HepG2 (cell line): ENCODE data around the gene TMC4. TPM values are rescaled to one million over a fixed set of nuclear protein-coding genes. Genes with fewer than 3 reads are reported as not detected.

Experiments used
- ATAC-seq: fragments of 200-7000 bp; cut with Tn5 transposase; 3 replicates; pipeline ENCODE4 v1.9.1; 2020; ENCODE audit warnings: mild to moderate bottlenecking, moderate library complexity
- BruUV-seq: library from RNA; stranded (reverse); fragments of 400-500 nt; replicated peaks from 2 replicates; lab custom pipeline; 2021; lab: Mats Ljungman, UMichigan
- CTCF ChIA-PET: fragments of 300-600 bp; formaldehyde crosslinking; extraction: SDS; loops from one replicate; lab custom pipeline; 2021; ENCODE audit warnings: low total read pairs, inconsistent platforms, low intra/inter-chr PET ratio; lab: Yijun Ruan, JAX
- POLR2A ChIA-PET: fragments of 350-600 bp; sonication (Branson Sonifier 250); formaldehyde crosslinking; loops from one replicate; lab custom pipeline; 2020; ENCODE audit warnings: antibody characterized with exemption, inconsistent platforms; lab: Yijun Ruan, JAX
- DNase-seq: peaks from one replicate; pipeline ENCODE4 v3.0.0-alpha.2; 2015; ENCODE audit warnings: low spot score
- FAIRE-seq: peaks from 3 replicates; lab custom pipeline; 2011; peaks lifted over from hg19 to GRCh38; lab: Jason Lieb, UNC
- H2AFZ ChIP-seq: one replicate; pipeline ENCODE4 v1.6.1; 2011; ENCODE audit warnings: low read length, inconsistent platforms
- H3K27ac ChIP-seq: fragments of 300-600 bp; 3 replicates; pipeline ENCODE4 v1.8.0; 2011; ENCODE audit warnings: mixed run types, mild to moderate bottlenecking, mixed read lengths, low read length, inconsistent platforms; ENCODE audit not compliant: insufficient read depth; ENCODE audit errors: extremely low read length
- H3K27me3 ChIP-seq, 2 experiments: fragments of 200-600 bp in 1 of 2; 2 replicates in 1 of 2; 3 replicates in 1 of 2; pipeline versions ENCODE4 v1.6.0 to v1.8.0; 2011; ENCODE audit warnings: low read length in 2 of 2, mild to moderate bottlenecking in 2 of 2, moderate library complexity in 2 of 2, inconsistent platforms in 1 of 2; ENCODE audit not compliant: insufficient read depth in 2 of 2, control insufficient read depth in 1 of 2
- H3K36me3 ChIP-seq, 2 experiments: fragments of 200-600 bp in 1 of 2; replicated peaks in 1 of 2; 2 replicates in 1 of 2; 3 replicates in 1 of 2; pipeline versions ENCODE4 v1.5.1 to v1.8.0; 2011; ENCODE audit warnings: low read length in 2 of 2, inconsistent platforms in 1 of 2; ENCODE audit not compliant: insufficient read depth in 2 of 2, control insufficient read depth in 1 of 2
- H3K4me1 ChIP-seq: 2 replicates; pipeline ENCODE4 v1.5.1; 2012; ENCODE audit warnings: low read length, inconsistent platforms; ENCODE audit not compliant: insufficient read depth
- H3K4me2 ChIP-seq: 2 replicates; pipeline ENCODE4 v1.6.0; 2011; ENCODE audit warnings: low read depth, low read length, inconsistent platforms
- H3K4me3 ChIP-seq, 3 experiments: fragments of 200-600 bp in 1 of 3; sonication (generic), shearing (Covaris generic) in 1 of 3; replicated peaks in 1 of 3; 2 replicates each; pipeline ENCODE4 v1.5.1; 2011 to 2016; ENCODE audit warnings: low read length in 3 of 3, inconsistent platforms in 2 of 3, low read depth in 2 of 3, mild to moderate bottlenecking in 2 of 3, control low read depth in 1 of 3, mixed read lengths in 1 of 3; ENCODE audit not compliant: insufficient read depth in 1 of 3
- H3K79me2 ChIP-seq: one replicate; pipeline ENCODE4 v1.6.1; 2011; ENCODE audit warnings: low read length, inconsistent platforms; ENCODE audit not compliant: insufficient read depth
- H3K9ac ChIP-seq: 2 replicates; pipeline ENCODE4 v1.6.0; 2011; ENCODE audit warnings: mild to moderate bottlenecking, low read depth, low read length, inconsistent platforms; ENCODE audit not compliant: insufficient read depth
- H3K9me3 ChIP-seq: 2 replicates; pipeline ENCODE4 v1.5.1; 2012; ENCODE audit warnings: mild to moderate bottlenecking, low read length
- H4K20me1 ChIP-seq: 2 replicates; pipeline ENCODE4 v1.6.0; 2011; ENCODE audit warnings: inconsistent platforms, mild to moderate bottlenecking, low read length, moderate library complexity; ENCODE audit not compliant: insufficient read depth
- ARNT2 ChIP-seq: sonication (generic); formaldehyde crosslinking; IDR thresholded peaks from 2 replicates; pipeline ENCODE4 v1.8.0; 2022; ENCODE audit warnings: mild to moderate bottlenecking, low read depth, missing genetic modification reagents, moderate library complexity
- KIAA2018 ChIP-seq: sonication (generic); formaldehyde crosslinking; IDR thresholded peaks from 2 replicates; pipeline ENCODE4 v1.5.0; 2020; ENCODE audit warnings: mild to moderate bottlenecking, missing genetic modification reagents, borderline replicate concordance
- KLF6 ChIP-seq: IDR thresholded peaks from 2 replicates; pipeline ENCODE4 v1.8.0; 2016; ENCODE audit warnings: missing biosample characterization, missing genetic modification reagents
- MAFG ChIP-seq: sonication (generic); formaldehyde crosslinking; IDR thresholded peaks from 2 replicates; pipeline ENCODE4 v1.5.1; 2020; ENCODE audit warnings: mild to moderate bottlenecking, missing genetic modification reagents
- NAIF1 ChIP-seq: sonication (generic); formaldehyde crosslinking; IDR thresholded peaks from 2 replicates; pipeline ENCODE4 v1.5.0; 2020; ENCODE audit warnings: mild to moderate bottlenecking, missing genetic modification reagents, borderline replicate concordance
- NRL ChIP-seq: sonication (generic); formaldehyde crosslinking; IDR thresholded peaks from 2 replicates; pipeline ENCODE4 v1.5.0; 2020; ENCODE audit warnings: missing genetic modification reagents, mild to moderate bottlenecking, moderate library complexity, borderline replicate concordance
- RBFOX2 ChIP-seq: fragments of 200-400 bp; formaldehyde crosslinking; IDR thresholded peaks from 2 replicates; pipeline ENCODE4 v1.6.1; 2017; ENCODE audit warnings: low read depth, mild to moderate bottlenecking, low read length
- SMARCC2 ChIP-seq: fragments of 450-650 bp; IDR thresholded peaks from 2 replicates; pipeline ENCODE4 v1.6.1; 2017; ENCODE audit warnings: antibody characterized with exemption, mild to moderate bottlenecking
- TAF1 ChIP-seq: sonication (generic); formaldehyde crosslinking; IDR thresholded peaks from 2 replicates; pipeline ENCODE4 v1.4.0; 2020; ENCODE audit warnings: missing genetic modification reagents
- TFDP2 ChIP-seq: sonication (generic); formaldehyde crosslinking; IDR thresholded peaks from 2 replicates; pipeline ENCODE4 v1.4.0; 2020; ENCODE audit warnings: missing genetic modification reagents
- ZC3H13 ChIP-seq: sonication (generic); formaldehyde crosslinking; IDR thresholded peaks from 2 replicates; pipeline ENCODE4 v1.8.1; 2023; ENCODE audit warnings: mild to moderate bottlenecking, missing genetic modification reagents, moderate library complexity
- ZNF10 ChIP-seq: sonication (generic); formaldehyde crosslinking; IDR thresholded peaks from 2 replicates; pipeline ENCODE4 v1.4.0; 2020; ENCODE audit warnings: mild to moderate bottlenecking, low read depth, missing genetic modification reagents, borderline replicate concordance
- ZNF329 ChIP-seq: sonication (generic); formaldehyde crosslinking; IDR thresholded peaks from 2 replicates; pipeline ENCODE4 v1.9.0; 2021; ENCODE audit warnings: low read depth, mild to moderate bottlenecking, missing genetic modification reagents
- ZNF740 ChIP-seq: sonication (generic); formaldehyde crosslinking; IDR thresholded peaks from 2 replicates; pipeline ENCODE4 v1.4.0; 2020; ENCODE audit warnings: missing genetic modification reagents
- ZSCAN29 ChIP-seq: sonication (generic); formaldehyde crosslinking; conservative IDR thresholded peaks from 2 replicates; pipeline ENCODE4 v1.4.0; 2020; ENCODE audit warnings: mild to moderate bottlenecking, missing genetic modification reagents
- WGBS: methylation state at CpG from one replicate; pipeline ENCODE4 v1.1.6; 2017; ENCODE audit warnings: low lambda C conversion rate; 5-methylcytosine and 5-hydroxymethylcytosine counted together
- in situ Hi-C: cut with HindIII; loops from 2 replicates; pipeline ENCODE4 v1.10.0; 2017; ENCODE audit warnings: low pct_unique_long_range_greater_than_20kb; ENCODE audit not compliant: extremely low pct_ligation_motif_present
- intact Hi-C: fragments of 100-400 bp; cut with micrococcal nuclease; formaldehyde crosslinking; loops from one replicate; pipeline ENCODE4 v1.10.0; 2022; ENCODE audit not compliant: unreplicated experiment
- polyA plus RNA-seq, 8 experiments: library from polyadenylated mRNA; depleted of rRNA in 3 of 8; stranded (reverse) in 7 of 8; unstranded in 1 of 8; fragments of >200 nt; fragmentation: Illumina TruSeq in 4 of 8; extraction: Trizol in 4 of 8; gene quantifications; 2 replicates each; pipeline versions ENCODE4 v1.2.1 to v1.2.3, GENCODE V29; 2011 to 2016; ENCODE audit warnings: low read depth in 4 of 8, missing spikeins in 1 of 8, mixed read lengths in 1 of 8; ENCODE audit not compliant: insufficient read depth in 1 of 8
- total RNA-seq, 5 experiments: library from RNA; depleted of rRNA; stranded (reverse); fragments of >200 nt; fragmentation: Illumina TruSeq; extraction: Trizol; gene quantifications; 2 replicates each; pipeline ENCODE4 v1.2.3, GENCODE V29; 2016; ENCODE audit warnings: low read depth in 1 of 5

TMC4 gene
- total and polyA plus RNA-seq, 2 of the 13 experiments (the other 11 are each of a cell fraction or from before 2014, with no cell fraction given) = 0.13 to 0.24 TPM

- peak overlapping the region; percentile 91 for H3K27ac ChIP-seq
- H2AFZ ChIP-seq = no peak overlapping the region
- TSS peak; percentile 74 for BruUV-seq
- H3K79me2 ChIP-seq = peaks cover 54% of the 10 kb centered on the region
- peaks cover 11 to 53% of the 10 kb centered on the region in 2 experiments for H3K36me3 ChIP-seq
- intact Hi-C loops = loop anchor here (5.0 kb wide), 1 partner anchor 64 kb away; the partner anchor contains the start of gene CNOT3
- H3K4me2 ChIP-seq = peak overlapping the region; percentile 87
- CTCF ChIA-PET = no interaction called here
- ATAC-seq (no peak), DNase-seq (no peak), FAIRE-seq (no peak)
- in situ Hi-C loops = no loop called here
- H3K9ac ChIP-seq = peak overlapping the region; percentile 96
- H3K27me3 ChIP-seq = no peaks in the 10 kb centered on the region; a peak in 1 of 5 replicates
- peaks cover 55% of the 10 kb centered on the region for H4K20me1 ChIP-seq
- POLR2A ChIA-PET = interaction anchor here (0.6 to 8.7 kb wide), 13 partner anchors 8 to 337 kb away, joined by 3 to 306 read pairs (median 5); partner anchors contain the start of genes CNOT3, LENG1, LILRB5 and MBOAT7
- peak overlapping the region; percentile 61 to 83 (median 72) for H3K4me3 ChIP-seq
- WGBS = under 1% methylated on average over 16 of the region's 28 CpGs
- no peaks in the 10 kb centered on the region for H3K9me3 ChIP-seq
- peaks cover 55% of the 10 kb centered on the region for H3K4me1 ChIP-seq
- no peak for TF ChIP-seq TAF1
- 0 out of 2 replicates have a peak, but pooled peaks have one; percentile 14 for TF ChIP-seq ZNF329
- no peak for TF ChIP-seq KLF6 (CRISPR knock-in tag)
- no peak for TF ChIP-seq NAIF1
- TF ChIP-seq ARNT2 (CRISPR knock-in tag) = no peak
- TF ChIP-seq KIAA2018 (CRISPR knock-in tag) = no peak
- TF ChIP-seq SMARCC2 = no peak
- peak; percentile 57; the same call in 1 of the 2 replicates for TF ChIP-seq RBFOX2
- TF ChIP-seq NRL (CRISPR knock-in tag) = peak; percentile 5; the same call in 1 of the 2 replicates
- 0 out of 2 replicates have a peak, but pooled peaks have one; percentile 9 for TF ChIP-seq ZNF740 (CRISPR knock-in tag)
- 0 out of 2 replicates have a peak, but pooled peaks have one; percentile 14 for TF ChIP-seq ZSCAN29 (CRISPR knock-in tag)
- no peak for TF ChIP-seq MAFG (CRISPR knock-in tag)
- peak; percentile 39; the same call in 1 of the 2 replicates for TF ChIP-seq ZC3H13 (CRISPR knock-in tag)
- TF ChIP-seq ZNF10 = no peak
- TF ChIP-seq TFDP2 = no peak
Observed at GRCh38 chr19:54201172-54201701, 28.3 kb upstream of the TMC4 start.
